ENCODE data around the gene DECR2.

The DECR2 gene

DNA sequence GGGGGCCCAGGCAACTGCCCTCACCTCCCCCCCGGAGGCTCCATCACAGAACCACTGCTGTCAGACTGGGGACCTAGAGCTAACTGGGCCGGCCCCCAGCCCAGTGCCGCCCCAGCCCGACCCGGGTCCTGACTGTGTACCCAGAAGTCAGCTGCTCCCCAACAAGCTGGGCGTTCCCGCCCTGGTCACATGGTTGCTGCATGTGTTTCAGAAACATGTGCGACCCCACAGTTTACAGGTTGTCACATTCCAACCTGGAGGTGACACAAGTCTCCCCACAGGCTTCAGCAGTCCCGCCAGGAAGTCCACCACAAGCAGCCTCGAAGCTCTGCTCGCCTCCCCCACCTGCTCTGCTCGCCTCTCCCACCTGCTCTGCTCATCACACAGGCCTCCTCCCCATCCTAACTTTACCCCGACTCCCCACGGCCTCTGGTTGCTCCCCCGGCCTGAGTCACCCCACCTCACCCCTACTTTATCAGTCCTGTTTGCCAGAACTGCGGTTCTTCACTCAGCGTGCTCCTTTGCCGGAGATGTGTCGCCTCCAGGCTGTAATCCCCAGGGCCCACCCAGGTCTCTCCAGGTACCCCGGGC lies 32.3 kb upstream of the DECR2 start:
- TF ChIP-seq, protein P1, sequence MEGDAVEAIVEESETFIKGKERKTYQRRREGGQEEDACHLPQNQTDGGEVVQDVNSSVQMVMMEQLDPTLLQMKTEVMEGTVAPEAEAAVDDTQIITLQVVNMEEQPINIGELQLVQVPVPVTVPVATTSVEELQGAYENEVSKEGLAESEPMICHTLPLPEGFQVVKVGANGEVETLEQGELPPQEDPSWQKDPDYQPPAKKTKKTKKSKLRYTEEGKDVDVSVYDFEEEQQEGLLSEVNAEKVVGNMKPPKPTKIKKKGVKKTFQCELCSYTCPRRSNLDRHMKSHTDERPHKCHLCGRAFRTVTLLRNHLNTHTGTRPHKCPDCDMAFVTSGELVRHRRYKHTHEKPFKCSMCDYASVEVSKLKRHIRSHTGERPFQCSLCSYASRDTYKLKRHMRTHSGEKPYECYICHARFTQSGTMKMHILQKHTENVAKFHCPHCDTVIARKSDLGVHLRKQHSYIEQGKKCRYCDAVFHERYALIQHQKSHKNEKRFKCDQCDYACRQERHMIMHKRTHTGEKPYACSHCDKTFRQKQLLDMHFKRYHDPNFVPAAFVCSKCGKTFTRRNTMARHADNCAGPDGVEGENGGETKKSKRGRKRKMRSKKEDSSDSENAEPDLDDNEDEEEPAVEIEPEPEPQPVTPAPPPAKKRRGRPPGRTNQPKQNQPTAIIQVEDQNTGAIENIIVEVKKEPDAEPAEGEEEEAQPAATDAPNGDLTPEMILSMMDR (IDR thresholded peaks at IDR 0.05; ENCODE audit: insufficient read depth, low read depth, low read length, missing control alignments) = no peak
- peak overlapping the region; percentile 76 for H3K4me3 ChIP-seq (ENCODE audit: low read depth, low read length)
- no peak for DNase-seq (ENCODE audit: low read depth)

- peak overlapping the region; percentile 76 for H3K4me3 ChIP-seq (ENCODE audit: low read depth, low read length)
- TF ChIP-seq, protein P1 (IDR thresholded peaks at IDR 0.05; ENCODE audit: insufficient read depth, low read depth, low read length, missing control alignments) = no peak
These were observed 31.7 kb upstream of the DECR2 start for GRCh38 chr16:369866-370436.

GRCh38 chr16:370443-370842 lies 31.2 kb upstream of the DECR2 start, which contains the start of gene MRPL28:
MRPL28 (minus strand) TSS chr16:370538; CDS start chr16:370218, 320 bp downstream.
- H3K4me3 ChIP-seq (ENCODE audit: low read depth, low read length) = peak within 1 kb of the TSS; percentile 76
- DNase-seq (ENCODE audit: low read depth) = peak; percentile 97
- TF ChIP-seq, protein P1 (IDR thresholded peaks at IDR 0.05; ENCODE audit: insufficient read depth, low read depth, low read length, missing control alignments) = no peak

More at GRCh38 chr16:369866-370436, 31.7 kb upstream of the DECR2 start:
- DNase-seq (ENCODE audit: low read depth) = no peak

DNA sequence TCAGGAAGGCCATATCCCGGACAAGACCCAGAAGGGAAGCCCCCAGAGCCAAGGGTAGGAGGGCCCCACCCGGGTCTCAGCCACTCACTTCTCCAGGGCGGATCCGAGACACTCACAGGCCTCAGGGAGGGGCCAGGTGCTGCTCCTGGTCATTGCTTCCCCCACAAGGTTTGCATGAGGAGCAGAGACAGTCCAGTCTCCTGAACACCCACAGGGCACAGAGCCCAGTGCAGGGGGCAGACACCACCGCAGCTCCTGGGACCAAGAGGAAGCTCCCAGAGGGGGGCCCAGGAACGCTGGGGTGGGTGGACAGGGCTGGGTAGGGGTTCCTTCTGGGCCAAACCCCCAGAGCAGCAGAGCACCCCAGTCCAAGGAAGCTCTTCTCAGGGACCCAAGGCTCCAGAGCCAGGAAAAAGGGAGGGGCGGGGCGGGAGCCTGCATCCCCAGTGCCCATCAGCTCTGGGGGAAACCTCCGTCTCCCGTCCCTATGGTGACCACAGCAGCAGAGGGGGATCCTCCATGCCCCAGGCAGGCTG lies 30.6 kb upstream of the DECR2 start:
- H3K4me3 ChIP-seq (ENCODE audit: low read depth, low read length) = peak overlapping the region; percentile 43
- TF ChIP-seq, protein P1 (IDR thresholded peaks at IDR 0.05; ENCODE audit: insufficient read depth, low read depth, low read length, missing control alignments) = no peak
- DNase-seq (ENCODE audit: low read depth) = no peak

DNA sequence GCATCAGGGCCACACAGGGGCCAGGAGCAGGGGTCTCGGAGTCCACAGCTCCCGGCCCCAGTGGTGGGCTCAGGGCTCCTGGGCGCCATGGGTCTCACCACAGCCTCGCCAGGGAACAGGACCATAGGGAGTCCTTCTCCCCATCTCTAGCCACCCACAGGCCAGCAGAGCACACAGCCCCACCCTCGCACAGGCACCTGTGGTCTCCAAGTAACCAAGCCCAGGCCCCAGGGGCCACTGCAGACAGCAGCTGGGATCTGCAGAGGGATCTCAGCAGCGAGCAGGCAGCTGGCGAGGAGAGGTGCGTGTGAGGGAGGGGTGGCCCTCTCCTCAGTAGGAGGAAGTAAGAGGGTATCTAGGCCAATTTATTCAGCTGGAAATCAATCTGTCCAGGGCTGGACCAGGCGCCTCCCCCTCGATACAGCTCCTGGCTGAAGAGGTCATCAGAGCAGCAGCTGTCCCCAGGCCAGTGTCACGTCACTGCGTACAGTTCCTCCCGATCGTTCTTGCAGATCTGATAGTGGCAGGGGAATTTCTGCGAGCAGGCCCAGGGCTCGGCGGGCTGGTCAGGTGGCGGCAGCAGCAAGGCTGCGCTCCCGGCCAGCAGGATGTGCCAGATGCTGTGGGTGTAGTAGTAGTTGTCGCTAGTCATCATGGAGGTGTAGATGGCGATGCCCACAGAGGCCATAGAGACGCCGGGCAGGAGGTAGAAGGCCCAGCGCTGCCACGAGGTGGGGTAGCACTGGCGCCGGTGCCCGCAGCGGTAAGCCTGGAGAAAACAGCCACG lies 30.0 kb upstream of the DECR2 start:
- no peak for DNase-seq (ENCODE audit: low read depth)
- H3K4me3 ChIP-seq (ENCODE audit: low read depth, low read length) = no peak overlapping the region
- TF ChIP-seq, protein P1 (IDR thresholded peaks at IDR 0.05; ENCODE audit: insufficient read depth, low read depth, low read length, missing control alignments) = no peak

- TF ChIP-seq, protein P1 (IDR thresholded peaks at IDR 0.05; ENCODE audit: insufficient read depth, low read depth, low read length, missing control alignments) = no peak
These were observed 29.2 kb upstream of the DECR2 start for GRCh38 chr16:372302-372983.

More at GRCh38 chr16:372302-372983, 29.2 kb upstream of the DECR2 start:
- H3K4me3 ChIP-seq (ENCODE audit: low read depth, low read length) = no peak overlapping the region
- no peak for DNase-seq (ENCODE audit: low read depth)
